Suprapubic skin (tissue), 4 donors: Measurements from ENCODE around the gene RGS2. TPM values are rescaled to one million over a fixed set of nuclear protein-coding genes. Genes with fewer than 3 reads are reported as not detected.

Experiments
- DNase-seq, 2 donors: peaks; one replicate each; pipeline ENCODE4 v3.0.0-alpha.2; 2019; ENCODE audit warnings: low spot score in 2 of 2
- H3K27ac ChIP-seq: fragments of 200-600 bp; sonication (generic); one replicate; pipeline ENCODE4 v1.5.1; 2019
- H3K27me3 ChIP-seq: fragments of 200-600 bp; sonication (generic); one replicate; pipeline ENCODE4 v1.5.1; 2019
- H3K36me3 ChIP-seq: fragments of 200-600 bp; sonication (generic); one replicate; pipeline ENCODE4 v1.5.1; 2019
- H3K4me1 ChIP-seq: fragments of 200-600 bp; sonication (generic); one replicate; pipeline ENCODE4 v1.5.1; 2019
- H3K4me3 ChIP-seq: fragments of 200-600 bp; sonication (generic); one replicate; pipeline ENCODE4 v1.5.1; 2019; ENCODE audit warnings: mild to moderate bottlenecking
- H3K9me3 ChIP-seq: fragments of 200-600 bp; sonication (generic); one replicate; pipeline ENCODE4 v1.5.1; 2019
- EP300 ChIP-seq: sonication (generic); formaldehyde crosslinking; IDR thresholded peaks from one replicate; pipeline ENCODE4 v1.6.1; 2017; ENCODE audit warnings: antibody characterized with exemption
- POLR2A ChIP-seq, 2 donors: fragments of 450-650 bp; IDR thresholded peaks; one replicate each; pipeline ENCODE4 v1.6.1; 2017; ENCODE audit warnings: antibody characterized with exemption in 2 of 2, mild to moderate bottlenecking in 2 of 2, moderate library complexity in 2 of 2
- POLR2AphosphoS5 ChIP-seq, 3 donors: sonication (generic); formaldehyde crosslinking; IDR thresholded peaks; one replicate each; pipeline ENCODE4 v1.6.1; 2017; ENCODE audit warnings: antibody characterized with exemption in 3 of 3
- WGBS: methylation state at CpG from one replicate; pipeline ENCODE4 v1.1.5; 2018; 5-methylcytosine and 5-hydroxymethylcytosine counted together
- total RNA-seq, 4 donors: library from RNA; depleted of rRNA; stranded (reverse); fragments of >200 nt; gene quantifications; one replicate each; pipeline ENCODE4 v1.1.0, GENCODE V29; 2016
- TF ChIP-seq, protein P1 (sequence below), 2 donors: fragments of 200-600 bp in 1 of 2; fragments of 450-650 bp in 1 of 2; sonication (generic) in 1 of 2; IDR thresholded peaks; one replicate each; pipeline ENCODE4 v1.5.1; 2016 to 2019; ENCODE audit warnings: antibody characterized with exemption in 2 of 2, mild to moderate bottlenecking in 1 of 2, moderate library complexity in 1 of 2

The RGS2 gene
- total RNA-seq, 4 donors from 2014 or later: 20.4 to 84.5 (median 36.4) TPM

- Histone ChIP-seq H3K27ac (no peak overlapping the region), H3K9me3 (no peaks in the 10 kb centered on the region), H3K4me3 (no peak overlapping the region), H3K36me3 (no peaks in the 10 kb centered on the region), H3K27me3 (no peaks in the 10 kb centered on the region), H3K4me1 (no peaks in the 10 kb centered on the region)
- DNase-seq: no peak
- TF ChIP-seq POLR2A (IDR thresholded peaks at IDR 0.05) (no peak), POLR2AphosphoS5 (IDR thresholded peaks at IDR 0.05) (no peak), EP300 (no peak)
- TF ChIP-seq, protein P1, sequence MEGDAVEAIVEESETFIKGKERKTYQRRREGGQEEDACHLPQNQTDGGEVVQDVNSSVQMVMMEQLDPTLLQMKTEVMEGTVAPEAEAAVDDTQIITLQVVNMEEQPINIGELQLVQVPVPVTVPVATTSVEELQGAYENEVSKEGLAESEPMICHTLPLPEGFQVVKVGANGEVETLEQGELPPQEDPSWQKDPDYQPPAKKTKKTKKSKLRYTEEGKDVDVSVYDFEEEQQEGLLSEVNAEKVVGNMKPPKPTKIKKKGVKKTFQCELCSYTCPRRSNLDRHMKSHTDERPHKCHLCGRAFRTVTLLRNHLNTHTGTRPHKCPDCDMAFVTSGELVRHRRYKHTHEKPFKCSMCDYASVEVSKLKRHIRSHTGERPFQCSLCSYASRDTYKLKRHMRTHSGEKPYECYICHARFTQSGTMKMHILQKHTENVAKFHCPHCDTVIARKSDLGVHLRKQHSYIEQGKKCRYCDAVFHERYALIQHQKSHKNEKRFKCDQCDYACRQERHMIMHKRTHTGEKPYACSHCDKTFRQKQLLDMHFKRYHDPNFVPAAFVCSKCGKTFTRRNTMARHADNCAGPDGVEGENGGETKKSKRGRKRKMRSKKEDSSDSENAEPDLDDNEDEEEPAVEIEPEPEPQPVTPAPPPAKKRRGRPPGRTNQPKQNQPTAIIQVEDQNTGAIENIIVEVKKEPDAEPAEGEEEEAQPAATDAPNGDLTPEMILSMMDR (IDR thresholded peaks at IDR 0.05): no peak
- WGBS: 92% methylated on average over 4 of the region's 4 CpGs
Observed at GRCh38 chr1:192771341-192771740, 37.5 kb upstream of the RGS2 start.

DNA sequence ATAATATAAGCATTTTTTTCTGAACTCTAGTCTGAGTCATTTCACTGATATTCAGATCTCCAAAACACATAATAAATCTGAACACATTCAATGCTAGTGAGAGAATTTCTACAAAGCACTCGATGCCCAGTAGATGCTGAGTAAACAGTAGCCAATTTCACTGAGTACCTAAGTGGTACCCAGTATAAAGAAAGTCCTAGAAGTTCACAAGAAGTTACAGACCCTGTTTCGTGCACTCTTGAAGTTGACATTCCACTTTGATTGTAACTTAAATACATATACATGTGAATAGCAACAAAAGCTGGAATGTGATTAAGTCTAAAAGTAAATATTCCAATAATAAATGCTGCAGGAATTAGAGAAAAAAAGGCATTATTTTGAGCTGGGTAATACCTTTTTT, 33.2 kb upstream of the RGS2 start:
- Histone ChIP-seq H3K4me3 (no peak overlapping the region), H3K9me3 (peaks cover 2% of the 10 kb centered on the region), H3K27ac (no peak overlapping the region), H3K27me3 (no peaks in the 10 kb centered on the region), H3K36me3 (no peaks in the 10 kb centered on the region), H3K4me1 (no peaks in the 10 kb centered on the region)
- TF ChIP-seq, protein P1 (IDR thresholded peaks at IDR 0.05): no peak
- WGBS: 66% methylated on average over 2 of the region's 2 CpGs
- DNase-seq: no peak

GRCh38 chr1:192776206-192776605, 32.6 kb upstream of the RGS2 start:
- Histone ChIP-seq H3K4me1 (no peaks in the 10 kb centered on the region), H3K4me3 (no peak overlapping the region), H3K27me3 (no peaks in the 10 kb centered on the region), H3K9me3 (peaks cover 2% of the 10 kb centered on the region), H3K27ac (no peak overlapping the region), H3K36me3 (no peaks in the 10 kb centered on the region)
- no peak for DNase-seq
- 84% methylated on average over 4 of the region's 4 CpGs for WGBS
- TF ChIP-seq POLR2A (IDR thresholded peaks at IDR 0.05): no peak
- TF ChIP-seq, protein P1 (IDR thresholded peaks at IDR 0.05): no peak

GRCh38 chr1:192776998-192777397, 31.8 kb upstream of the RGS2 start:
- TF ChIP-seq, protein P1 (IDR thresholded peaks at IDR 0.05): no peak
- TF ChIP-seq POLR2AphosphoS5 (IDR thresholded peaks at IDR 0.05): no peak
- no peak for TF ChIP-seq POLR2A (IDR thresholded peaks at IDR 0.05)
- no peak for TF ChIP-seq EP300
- Histone ChIP-seq H3K27ac (no peak overlapping the region), H3K27me3 (no peaks in the 10 kb centered on the region), H3K9me3 (peaks cover 2% of the 10 kb centered on the region), H3K4me3 (no peak overlapping the region), H3K36me3 (no peaks in the 10 kb centered on the region), H3K4me1 (no peaks in the 10 kb centered on the region)
- DNase-seq: no peak
- 41% methylated on average over 3 of the region's 3 CpGs for WGBS

- H3K27me3 ChIP-seq: no peaks in the 10 kb centered on the region
Observed at GRCh38 chr1:192783791-192784190, 25.0 kb upstream of the RGS2 start.

More at GRCh38 chr1:192783791-192784190, 25.0 kb upstream of the RGS2 start:
- 59% methylated on average over 6 of the region's 6 CpGs for WGBS
- DNase-seq: no peak
- no peak overlapping the region for H3K4me3 ChIP-seq
- TF ChIP-seq EP300 (no peak), POLR2A (IDR thresholded peaks at IDR 0.05) (no peak), POLR2AphosphoS5 (IDR thresholded peaks at IDR 0.05) (no peak)
- TF ChIP-seq, protein P1 (IDR thresholded peaks at IDR 0.05): no peak
- H3K36me3 ChIP-seq: no peaks in the 10 kb centered on the region
- H3K9me3 ChIP-seq: peaks cover 2% of the 10 kb centered on the region
- no peak overlapping the region for H3K27ac ChIP-seq
- H3K4me1 ChIP-seq: peaks cover 5% of the 10 kb centered on the region
